Chondrocyte (in vitro differentiated cells): ENCODE measurements around the gene CCDC63. TPM values are rescaled to one million over a fixed set of nuclear protein-coding genes. Genes with fewer than 3 reads are reported as not detected.

Experiments used
- DNase-seq: peaks from one replicate; pipeline ENCODE4 v3.0.0; 2021; ENCODE audit warnings: mixed read lengths, low spot score
- H3K27ac Mint-ChIP-seq: one replicate; pipeline ENCODE4 v1.8.0; 2021; ENCODE audit warnings: mild to moderate bottlenecking, moderate library complexity, mixed read lengths; ENCODE audit not compliant: unreplicated experiment
- H3K27me3 Mint-ChIP-seq: 2 replicates; pipeline ENCODE4 v1.8.0; 2021; ENCODE audit warnings: low read depth, mixed read lengths
- H3K36me3 Mint-ChIP-seq: 2 replicates; pipeline ENCODE4 v1.8.0; 2021; ENCODE audit warnings: low read depth, mixed read lengths
- H3K4me1 Mint-ChIP-seq: 2 replicates; pipeline ENCODE4 v1.8.0; 2021; ENCODE audit warnings: low read depth, mild to moderate bottlenecking, mixed read lengths
- H3K4me3 Mint-ChIP-seq: one replicate; pipeline ENCODE4 v1.8.0; 2021; ENCODE audit warnings: mild to moderate bottlenecking, moderate library complexity, mixed read lengths; ENCODE audit not compliant: unreplicated experiment
- H3K9me3 Mint-ChIP-seq: 2 replicates; pipeline ENCODE4 v1.8.0; 2021; ENCODE audit warnings: low read depth, mixed read lengths
- CTCF ChIP-seq: fragments of 200-600 bp; sonication (generic); IDR thresholded peaks from 2 replicates; pipeline ENCODE4 v1.5.0; 2021; ENCODE audit warnings: antibody characterized with exemption, mild to moderate bottlenecking, moderate library complexity
- total RNA-seq: library from RNA; stranded (reverse); gene quantifications from 3 replicates; pipeline ENCODE4 v1.2.1, GENCODE V29; 2021

The CCDC63 gene
- total RNA-seq, 1 donor from 2014 or later: not detected

DNA sequence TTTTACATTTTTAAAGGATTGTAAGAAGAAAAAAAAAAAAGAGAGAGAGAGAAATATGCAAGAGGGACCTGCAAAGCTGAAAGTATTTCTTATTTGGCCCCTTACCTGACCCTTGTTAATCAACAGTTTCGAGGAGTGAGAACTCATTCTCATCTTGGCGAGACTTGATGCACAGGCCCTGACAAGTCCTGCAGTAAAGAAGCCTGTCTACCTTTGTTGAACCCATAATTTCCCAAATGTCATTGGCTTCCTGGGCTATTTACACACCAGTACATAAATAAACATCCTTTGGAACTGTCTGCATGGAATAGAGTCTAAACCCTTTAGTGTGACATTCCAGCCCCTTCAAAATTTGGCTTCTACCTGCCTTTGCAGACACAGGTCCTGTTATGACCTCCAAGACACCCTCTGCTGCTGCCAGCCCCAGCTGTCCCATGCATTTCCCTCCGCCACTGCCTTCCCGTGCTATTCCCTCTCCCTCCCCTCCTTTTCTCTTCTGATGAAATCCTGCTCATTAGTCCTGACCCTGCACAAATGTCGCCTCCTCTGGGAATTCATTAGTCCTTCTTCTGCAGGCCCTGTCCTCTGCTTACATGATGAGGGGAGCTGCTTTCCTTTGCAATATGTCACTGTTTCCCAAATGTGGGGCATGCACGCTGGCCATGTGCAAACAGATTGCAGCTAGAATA is 38.5 kb downstream of the CCDC63 start:
- Mint-ChIP-seq H3K27me3 (peaks cover 10% of the 10 kb centered on the region), H3K9me3 (no peaks in the 10 kb centered on the region), H3K36me3 (no peaks in the 10 kb centered on the region), H3K4me1 (peaks cover 5% of the 10 kb centered on the region), H3K27ac (no peak overlapping the region), H3K4me3 (no peak overlapping the region)
- DNase-seq: no peak
- no peak for TF ChIP-seq CTCF

- TF ChIP-seq CTCF: peak; percentile 60
- H3K9me3 Mint-ChIP-seq: no peaks in the 10 kb centered on the region
- no peak overlapping the region for H3K4me3 Mint-ChIP-seq
- H3K4me1 Mint-ChIP-seq: peaks cover 14% of the 10 kb centered on the region
- H3K27ac Mint-ChIP-seq: no peak overlapping the region
- H3K36me3 Mint-ChIP-seq: no peaks in the 10 kb centered on the region
- peaks cover 13% of the 10 kb centered on the region for H3K27me3 Mint-ChIP-seq
- no peak for DNase-seq
Measured at GRCh38 chr12:110888256-110888991, 41.6 kb downstream of the CCDC63 start.

DNA sequence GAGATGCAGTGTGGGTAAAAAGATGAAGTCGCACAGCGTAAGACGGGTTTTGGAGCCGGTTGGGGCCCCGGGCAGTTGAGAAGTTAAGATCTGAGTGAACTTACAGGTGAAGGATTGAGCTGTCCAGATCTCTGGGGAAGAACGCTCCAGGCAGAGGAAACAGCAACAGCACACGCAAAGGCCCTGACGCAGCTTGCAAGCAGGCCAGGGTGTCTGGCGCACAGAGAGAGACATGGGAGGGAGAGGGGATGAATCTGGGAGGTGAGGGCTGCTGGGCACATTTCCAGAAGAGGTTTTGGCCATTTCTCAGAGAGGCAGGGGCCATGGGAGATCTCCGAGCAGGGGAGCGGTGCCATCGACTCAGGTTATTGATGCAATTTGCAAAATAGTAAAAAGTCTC is 42.6 kb downstream of the CCDC63 start:
- no peak for DNase-seq
- no peak overlapping the region for H3K27ac Mint-ChIP-seq
- peaks cover 17% of the 10 kb centered on the region for H3K4me1 Mint-ChIP-seq
- no peaks in the 10 kb centered on the region for H3K36me3 Mint-ChIP-seq
- no peak overlapping the region for H3K4me3 Mint-ChIP-seq
- TF ChIP-seq CTCF: no peak
- no peaks in the 10 kb centered on the region for H3K9me3 Mint-ChIP-seq
- H3K27me3 Mint-ChIP-seq: peaks cover 11% of the 10 kb centered on the region

DNA sequence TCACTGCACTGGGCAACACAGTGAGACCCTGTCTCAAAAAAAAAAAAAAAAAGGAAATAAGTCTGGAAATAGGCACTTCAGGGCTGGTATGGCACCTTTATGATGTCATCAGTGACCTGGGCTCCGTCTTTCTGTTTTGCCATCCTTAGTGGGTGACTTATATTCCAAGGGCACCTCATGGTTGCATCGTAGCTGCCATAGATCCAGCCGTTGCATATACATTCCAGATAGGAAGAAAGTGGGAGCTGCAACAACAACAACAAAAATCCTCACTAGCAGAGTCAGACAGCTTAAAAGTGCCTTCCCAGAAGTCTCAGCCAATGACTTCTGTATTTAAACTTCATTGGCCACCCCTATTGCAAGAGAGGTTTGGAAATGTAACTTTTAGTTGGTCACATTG is 47.2 kb downstream of the CCDC63 start:
- H3K36me3 Mint-ChIP-seq: no peaks in the 10 kb centered on the region
- H3K9me3 Mint-ChIP-seq: no peaks in the 10 kb centered on the region

DNA sequence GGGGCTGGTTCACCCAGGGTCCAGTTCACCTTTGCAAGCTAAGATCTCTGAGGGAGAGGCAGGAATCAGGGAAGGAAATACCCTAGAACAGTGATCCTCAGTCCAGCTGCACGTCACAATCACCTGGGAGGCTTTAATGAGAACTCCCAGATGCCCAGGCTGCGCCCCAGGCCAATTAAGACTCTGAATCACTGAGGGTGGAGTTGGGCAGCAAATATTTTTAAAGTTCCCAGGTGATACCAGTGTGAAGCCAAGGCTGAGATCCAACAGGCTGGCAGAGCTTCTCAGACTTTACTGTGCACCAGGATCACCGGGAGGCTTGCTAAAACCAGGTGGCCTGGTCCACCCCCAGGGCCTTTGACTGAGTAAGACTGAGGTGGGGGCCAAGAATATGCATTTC is 49.8 kb downstream of the CCDC63 start:
- H3K4me3 Mint-ChIP-seq: no peak overlapping the region
- H3K4me1 Mint-ChIP-seq: peaks cover 14% of the 10 kb centered on the region
- no peaks in the 10 kb centered on the region for H3K9me3 Mint-ChIP-seq
- TF ChIP-seq CTCF: no peak
- peaks cover 5% of the 10 kb centered on the region for H3K27me3 Mint-ChIP-seq
- no peaks in the 10 kb centered on the region for H3K36me3 Mint-ChIP-seq
- no peak for DNase-seq
- H3K27ac Mint-ChIP-seq: no peak overlapping the region

More for the DNA sequence above, 47.2 kb downstream of the CCDC63 start:
- Mint-ChIP-seq H3K4me1 (peaks cover 14% of the 10 kb centered on the region), H3K27me3 (peaks cover 11% of the 10 kb centered on the region), H3K4me3 (no peak overlapping the region), H3K27ac (no peak overlapping the region)
- TF ChIP-seq CTCF: no peak
- DNase-seq: no peak
